CD4-positive, alpha-beta memory T cell (primary cell): ENCODE results near the gene CHCHD4. TPM values are rescaled to one million over a fixed set of nuclear protein-coding genes. Genes with fewer than 3 reads are reported as not detected.

Source experiments
- CTCF ChIA-PET: fragments of 350-600 bp; sonication (Branson Sonifier 250); formaldehyde crosslinking; loops from one replicate; lab custom pipeline; 2021; ENCODE audit warnings: inconsistent platforms; ENCODE audit not compliant: partially characterized antibody; lab: Charles Lee
- POLR2A ChIA-PET: fragments of 350-600 bp; sonication (Branson Sonifier 250); formaldehyde crosslinking; loops from one replicate; lab custom pipeline; 2021; ENCODE audit not compliant: partially characterized antibody; lab: Charles Lee
- DNase-seq, 5 donors: peaks; one replicate each; pipeline versions ENCODE4 v3.0.0 to v3.0.0-alpha.2; 2020 to 2022; ENCODE audit warnings: mixed read lengths in 1 of 5
- H3K27ac ChIP-seq: one replicate; pipeline ENCODE4 v1.7.0; 2013; ENCODE audit warnings: low read depth, low read length
- H3K27me3 ChIP-seq: 2 replicates; pipeline ENCODE4 v1.7.0; 2013; ENCODE audit warnings: mild to moderate bottlenecking, low read length, moderate library complexity; ENCODE audit not compliant: insufficient read depth
- H3K36me3 ChIP-seq: 2 replicates; pipeline ENCODE4 v1.7.0; 2013; ENCODE audit warnings: mild to moderate bottlenecking, low read length, moderate library complexity; ENCODE audit not compliant: insufficient read depth
- H3K4me1 ChIP-seq: 2 replicates; pipeline ENCODE4 v1.7.0; 2013; ENCODE audit warnings: mild to moderate bottlenecking, low read length, moderate library complexity; ENCODE audit not compliant: insufficient read depth
- H3K4me3 ChIP-seq, 2 donors: one replicate each; pipeline ENCODE4 v1.7.0; 2013; ENCODE audit warnings: low read length in 2 of 2, mild to moderate bottlenecking in 1 of 2
- H3K9me3 ChIP-seq, 2 donors: one replicate each; pipeline ENCODE4 v1.7.0; 2013; ENCODE audit warnings: low read length in 2 of 2, control low read depth in 1 of 2; ENCODE audit not compliant: control insufficient read depth in 1 of 2
- H3K27ac Mint-ChIP-seq, 7 donors: one replicate each; pipeline ENCODE4 v1.8.0; 2020 to 2021; ENCODE audit warnings: mixed read lengths in 7 of 7, mild to moderate bottlenecking in 6 of 7, inconsistent platforms in 3 of 7, moderate library complexity in 3 of 7
- H3K27me3 Mint-ChIP-seq, 2 donors: one replicate each; pipeline ENCODE4 v1.8.0; 2020 to 2021; ENCODE audit warnings: mixed read lengths in 2 of 2
- H3K36me3 Mint-ChIP-seq, 2 donors: one replicate each; pipeline ENCODE4 v1.8.0; 2020 to 2021; ENCODE audit warnings: mixed read lengths in 2 of 2, inconsistent platforms in 1 of 2, mild to moderate bottlenecking in 1 of 2
- H3K4me1 Mint-ChIP-seq, 4 donors: one replicate each; pipeline ENCODE4 v1.8.0; 2020 to 2021; ENCODE audit warnings: mixed read lengths in 4 of 4, mild to moderate bottlenecking in 1 of 4
- H3K4me3 Mint-ChIP-seq, 8 donors: one replicate each; pipeline ENCODE4 v1.8.0; 2020 to 2021; ENCODE audit warnings: mixed read lengths in 8 of 8, mild to moderate bottlenecking in 7 of 8, moderate library complexity in 6 of 8, inconsistent platforms in 3 of 8
- H3K9me3 Mint-ChIP-seq, 8 donors: one replicate each; pipeline ENCODE4 v1.8.0; 2020 to 2021; ENCODE audit warnings: mixed read lengths in 8 of 8, mild to moderate bottlenecking in 5 of 8, inconsistent platforms in 3 of 8, moderate library complexity in 1 of 8
- intact Hi-C: fragments of 100-400 bp; cut with micrococcal nuclease; formaldehyde crosslinking; loops from one replicate; pipeline ENCODE4 v1.15.1; 2023
- polyA plus RNA-seq, 2 donors: library from polyadenylated mRNA; unstranded; fragments of 300-500 nt; fragmentation: Illumina TruSeq; gene quantifications; one replicate each; pipeline ENCODE4 v1.2.3, GENCODE V29; 2021
- total RNA-seq, 2 experiments: library from RNA; stranded (reverse); gene quantifications; one replicate each; pipeline ENCODE4 v1.2.3, GENCODE V29; 2021

The CHCHD4 gene
- total and polyA plus RNA-seq, 4 experiments from 2014 or later: 7.5 to 17.5 (median 13.4) TPM

GRCh38 chr3:14138109-14138877 lies 13.6 kb upstream of the CHCHD4 start:
- no peak overlapping the region for H3K4me3 Mint-ChIP-seq
- CTCF ChIA-PET: no interaction called here
- no peaks in the 10 kb centered on the region for H3K9me3 Mint-ChIP-seq
- H3K27me3 Mint-ChIP-seq: no peaks in the 10 kb centered on the region
- no peaks in the 10 kb centered on the region for H3K27me3 ChIP-seq
- H3K27ac ChIP-seq: no peak overlapping the region
- H3K36me3 Mint-ChIP-seq: peaks cover 31 to 72% of the 10 kb centered on the region in 2 donors
- POLR2A ChIA-PET: interaction anchor here (9.9 to 18.6 kb wide), 2 partner anchors 9 to 39 kb away, joined by 220 to 342 read pairs; partner anchors contain the start of genes CHCHD4, LSM3, TMEM43 and XPC
- H3K4me1 ChIP-seq: peaks cover 37% of the 10 kb centered on the region
- no peak for DNase-seq
- H3K9me3 ChIP-seq: no peaks in the 10 kb centered on the region
- H3K36me3 ChIP-seq: peaks cover 34% of the 10 kb centered on the region
- intact Hi-C loops: no loop called here
- no peak overlapping the region for H3K4me3 ChIP-seq
- peak overlapping the region; percentile 56 to 93 (median 65) for H3K27ac Mint-ChIP-seq
- H3K4me1 Mint-ChIP-seq: peaks cover 32 to 48% (median 37%) of the 10 kb centered on the region in 4 donors

GRCh38 chr3:14137445-14137844 lies 12.8 kb upstream of the CHCHD4 start:
- H3K9me3 Mint-ChIP-seq: no peaks in the 10 kb centered on the region
- no peak overlapping the region for H3K27ac ChIP-seq
- no peak overlapping the region for H3K4me3 ChIP-seq
- no peaks in the 10 kb centered on the region for H3K27me3 Mint-ChIP-seq
- no peak for DNase-seq
- peaks cover 29% of the 10 kb centered on the region for H3K4me1 ChIP-seq
- POLR2A ChIA-PET: interaction anchor here (1.0 to 18.6 kb wide), 3 partner anchors 9 to 41 kb away, joined by 4 to 342 read pairs (median 220); partner anchors contain the start of genes CHCHD4, LSM3, TMEM43 and XPC
- intact Hi-C loops: no loop called here
- peak overlapping the region in 3 of 7 donors; percentile 12 to 93 (median 76) for H3K27ac Mint-ChIP-seq
- H3K9me3 ChIP-seq: no peaks in the 10 kb centered on the region
- CTCF ChIA-PET: no interaction called here
- peaks cover 38 to 76% of the 10 kb centered on the region in 2 donors for H3K36me3 Mint-ChIP-seq
- H3K36me3 ChIP-seq: peaks cover 43% of the 10 kb centered on the region
- no peak overlapping the region for H3K4me3 Mint-ChIP-seq
- no peaks in the 10 kb centered on the region for H3K27me3 ChIP-seq
- peaks cover 24 to 39% (median 29%) of the 10 kb centered on the region in 4 donors for H3K4me1 Mint-ChIP-seq

- Histone ChIP-seq H3K4me1 (peaks cover 24% of the 10 kb centered on the region), H3K27ac (no peak overlapping the region), H3K9me3 (no peaks in the 10 kb centered on the region), H3K4me3 (no peak overlapping the region), H3K36me3 (peaks cover 47% of the 10 kb centered on the region), H3K27me3 (no peaks in the 10 kb centered on the region)
- Mint-ChIP-seq H3K27me3 (no peaks in the 10 kb centered on the region), H3K4me3 (no peak overlapping the region), H3K27ac (peak overlapping the region in 4 of 7 donors; percentile 35 to 76 (median 59)), H3K4me1 (peaks cover 20 to 35% (median 24%) of the 10 kb centered on the region in 4 donors), H3K36me3 (peaks cover 38 to 77% of the 10 kb centered on the region in 2 donors), H3K9me3 (no peaks in the 10 kb centered on the region)
- DNase-seq: no peak
- ChIA-PET CTCF (no interaction called here), POLR2A (interaction anchor here (1.0 to 18.6 kb wide), 2 partner anchors 8 to 42 kb away, joined by 4 to 342 read pairs; partner anchors contain the start of genes CHCHD4, LSM3, TMEM43 and XPC)
- intact Hi-C loops: no loop called here
Measured at GRCh38 chr3:14137004-14137403, 12.3 kb upstream of the CHCHD4 start.

GRCh38 chr3:14135581-14135980 lies 10.9 kb upstream of the CHCHD4 start:
- H3K27me3 ChIP-seq: no peaks in the 10 kb centered on the region
- no peak overlapping the region for H3K4me3 ChIP-seq
- no peak overlapping the region for H3K27ac ChIP-seq
- DNase-seq: no peak
- Mint-ChIP-seq H3K36me3 (peaks cover 44 to 82% of the 10 kb centered on the region in 2 donors), H3K4me1 (peaks cover 9 to 22% (median 16%) of the 10 kb centered on the region in 4 donors), H3K9me3 (no peaks in the 10 kb centered on the region), H3K27me3 (no peaks in the 10 kb centered on the region), H3K4me3 (no peak overlapping the region), H3K27ac (peak overlapping the region in 6 of 7 donors; percentile 13 to 77 (median 38))
- CTCF ChIA-PET: interaction anchor here (0.9 to 1.4 kb wide), 2 partner anchors 10 to 68 kb away, joined by 3 to 4 read pairs; partner anchors contain the start of genes CHCHD4 and TMEM43
- intact Hi-C loops: no loop called here
- H3K36me3 ChIP-seq: peaks cover 62% of the 10 kb centered on the region
- POLR2A ChIA-PET: interaction anchor here (1.3 to 14.1 kb wide), 3 partner anchors 11 to 245 kb away, joined by 3 to 342 read pairs (median 18); partner anchors contain the start of genes CHCHD4 and TMEM43
- peaks cover 10% of the 10 kb centered on the region for H3K4me1 ChIP-seq
- no peaks in the 10 kb centered on the region for H3K9me3 ChIP-seq

GRCh38 chr3:14134291-14134690 lies 9.6 kb upstream of the CHCHD4 start:
- H3K4me1 ChIP-seq: no peaks in the 10 kb centered on the region
- ChIA-PET CTCF (interaction anchor here (0.9 to 1.4 kb wide), 2 partner anchors 9 to 69 kb away, joined by 3 to 4 read pairs; partner anchors contain the start of genes CHCHD4 and TMEM43), POLR2A (interaction anchor here (1.3 to 14.1 kb wide), 4 partner anchors 9 to 243 kb away, joined by 3 to 342 read pairs (median 18); partner anchors contain the start of genes CHCHD4, LSM3, TMEM43 and XPC)
- no peak overlapping the region for H3K27ac ChIP-seq
- peaks cover 69% of the 10 kb centered on the region for H3K36me3 ChIP-seq
- no peaks in the 10 kb centered on the region for H3K9me3 ChIP-seq
- no peaks in the 10 kb centered on the region for H3K27me3 ChIP-seq
- DNase-seq: no peak
- peaks cover 47 to 77% of the 10 kb centered on the region in 2 donors for H3K36me3 Mint-ChIP-seq
- no peaks in the 10 kb centered on the region for H3K27me3 Mint-ChIP-seq
- intact Hi-C loops: no loop called here
- H3K27ac Mint-ChIP-seq: peak overlapping the region in 3 of 7 donors; percentile 41 to 56 (median 42)
- no peaks in the 10 kb centered on the region for H3K9me3 Mint-ChIP-seq
- H3K4me1 Mint-ChIP-seq: peaks cover 4 to 16% (median 7%) of the 10 kb centered on the region in 4 donors
- no peak overlapping the region for H3K4me3 Mint-ChIP-seq
- no peak overlapping the region for H3K4me3 ChIP-seq

- peaks cover 6 to 16% (median 7%) of the 10 kb centered on the region in 4 donors for H3K4me1 Mint-ChIP-seq
- H3K36me3 Mint-ChIP-seq: peaks cover 51 to 77% of the 10 kb centered on the region in 2 donors
- DNase-seq: no peak
- no peaks in the 10 kb centered on the region for H3K9me3 ChIP-seq
- peaks cover 71% of the 10 kb centered on the region for H3K36me3 ChIP-seq
- no peaks in the 10 kb centered on the region for H3K27me3 ChIP-seq
- intact Hi-C loops: no loop called here
- ChIA-PET CTCF (no interaction called here), POLR2A (interaction anchor here (3.3 to 14.1 kb wide), 3 partner anchors 9 to 44 kb away, joined by 17 to 342 read pairs (median 18); partner anchors contain the start of genes CHCHD4, LSM3, TMEM43 and XPC)
- H3K27ac Mint-ChIP-seq: peak overlapping the region in 1 of 7 donors; percentile 29
- H3K4me1 ChIP-seq: no peaks in the 10 kb centered on the region
- H3K4me3 ChIP-seq: no peak overlapping the region
- no peaks in the 10 kb centered on the region for H3K27me3 Mint-ChIP-seq
- H3K27ac ChIP-seq: no peak overlapping the region
- H3K4me3 Mint-ChIP-seq: no peak overlapping the region
- H3K9me3 Mint-ChIP-seq: no peaks in the 10 kb centered on the region
Measured at GRCh38 chr3:14133876-14134275, 9.2 kb upstream of the CHCHD4 start.
